Raji (cell line): ENCODE data around the gene LRRC2.
A peak's percentile ranks its signal among the peaks of the same experiment; 100 is the strongest.

ENCODE experiments used
- POLR2A ChIP-seq: IDR thresholded peaks from 2 replicates; pipeline ENCODE4 v1.6.1; 2011; ENCODE audit warnings: low read depth, low read length, control low read depth; ENCODE audit not compliant: insufficient read depth

Gene LRRC2

DNA sequence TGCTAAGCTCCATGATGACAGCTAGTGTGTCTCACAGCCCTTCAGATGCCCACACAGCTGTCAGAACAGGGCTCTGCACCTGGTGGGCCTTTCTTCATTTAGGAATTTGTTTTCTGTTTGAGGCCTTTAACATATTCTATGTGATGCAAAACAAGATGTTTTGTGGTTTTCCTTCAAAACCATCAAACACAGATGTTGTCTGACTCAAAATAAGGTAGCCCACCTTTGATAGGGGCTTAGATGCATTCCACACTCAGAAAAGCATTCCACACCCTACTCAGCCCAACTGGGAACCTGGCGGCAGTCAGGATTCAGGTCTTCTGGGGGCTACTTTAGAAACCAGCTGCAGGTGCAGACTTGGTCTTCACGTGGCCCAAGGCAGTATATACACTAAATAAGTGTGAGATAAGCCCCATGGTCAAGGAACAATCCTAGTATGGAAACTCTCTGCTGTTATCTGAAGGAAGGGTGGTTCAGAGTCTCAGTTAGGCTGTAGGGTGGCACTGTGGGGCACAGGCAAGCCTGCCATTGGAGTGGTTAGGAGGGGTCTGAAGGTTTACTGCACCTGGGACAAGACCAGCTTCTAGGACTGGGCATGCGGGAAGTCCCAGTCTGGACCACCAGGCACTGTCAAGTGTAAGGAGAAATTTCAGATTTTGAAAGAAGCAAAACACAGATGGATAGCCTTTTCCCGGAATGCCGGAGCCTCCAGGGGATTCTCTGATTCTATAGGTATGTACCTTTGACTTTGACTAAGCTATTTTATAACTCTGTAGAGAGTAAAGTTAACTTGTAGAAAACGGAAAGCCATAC, 20.1 kb downstream of the LRRC2 start:
- peak; percentile 36; the same call in 1 of the 2 replicates for TF ChIP-seq POLR2A

DNA sequence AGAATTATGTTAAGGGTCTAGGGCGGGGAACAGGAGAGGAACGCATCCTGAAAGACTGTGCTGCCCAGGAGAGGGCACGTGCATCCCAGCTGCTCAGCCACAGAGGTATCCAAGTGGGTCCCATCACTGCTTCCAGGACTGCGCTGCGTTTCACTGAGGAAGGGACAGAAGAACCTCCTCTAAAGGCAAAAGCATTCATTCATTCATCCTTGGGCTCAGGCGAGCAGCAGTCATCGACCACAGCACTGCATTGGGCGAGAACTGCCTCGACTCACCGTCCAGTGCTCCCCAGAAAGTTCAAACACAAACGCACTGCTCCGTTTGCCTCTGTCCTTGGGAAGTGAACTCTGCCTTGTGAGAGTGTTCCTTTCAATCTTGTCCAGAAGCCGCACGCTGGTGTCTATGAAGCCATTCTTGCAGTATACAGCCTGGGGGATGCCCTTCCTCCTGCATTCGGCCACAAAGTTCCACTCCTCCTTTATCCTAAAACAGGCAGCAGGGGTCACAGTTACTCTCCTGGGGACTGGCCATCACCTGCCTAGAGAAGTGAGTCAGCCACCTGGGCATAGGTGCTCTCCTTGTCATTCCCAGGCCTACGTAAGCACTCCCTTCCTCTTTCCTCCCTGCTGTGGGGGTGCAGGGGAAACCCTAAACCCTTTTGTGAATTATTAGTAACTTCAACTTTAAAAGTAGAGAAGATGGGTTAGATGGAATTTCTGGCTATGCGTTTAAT, 21.2 kb downstream of the LRRC2 start:
- no peak for TF ChIP-seq POLR2A

DNA sequence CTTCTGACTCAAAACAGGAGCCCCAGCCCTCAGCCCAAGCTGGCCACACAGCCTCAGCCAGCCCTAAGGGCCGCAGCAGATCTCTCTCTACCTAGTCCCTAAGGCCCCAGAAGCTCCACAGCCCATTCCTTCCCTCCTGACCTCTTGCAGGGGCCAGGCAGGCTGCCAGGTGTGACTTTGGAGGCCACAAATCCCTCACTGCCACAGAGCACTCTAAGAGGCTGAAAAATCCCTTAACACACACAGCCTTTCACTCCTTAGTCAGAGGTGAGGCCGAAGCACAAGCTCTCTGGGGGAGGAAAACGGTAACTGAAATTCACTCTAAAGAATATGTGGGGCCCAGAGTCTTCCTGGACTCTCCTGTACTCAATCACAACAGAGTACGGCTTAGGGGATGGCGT, 23.3 kb downstream of the LRRC2 start:
- no peak for TF ChIP-seq POLR2A

DNA sequence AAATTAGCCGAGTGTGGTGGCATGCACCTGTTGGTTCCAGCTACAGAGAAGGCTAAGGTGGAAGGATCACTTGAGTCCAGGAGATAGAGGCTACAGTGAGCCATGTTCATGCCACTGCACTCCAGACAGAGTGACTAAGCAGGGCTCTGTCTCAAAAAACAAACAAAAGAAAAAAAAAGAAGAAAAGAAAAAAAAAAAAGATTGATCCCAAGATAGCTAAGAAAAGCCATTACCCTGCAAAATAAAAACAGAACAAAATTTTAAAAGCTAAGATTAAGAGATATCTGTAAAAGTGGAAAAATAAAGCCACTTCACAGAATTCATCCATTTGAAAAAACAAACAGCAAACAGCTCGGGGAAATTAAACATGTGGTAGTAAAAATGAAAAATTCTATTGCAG, 23.8 kb downstream of the LRRC2 start:
- TF ChIP-seq POLR2A: no peak

DNA sequence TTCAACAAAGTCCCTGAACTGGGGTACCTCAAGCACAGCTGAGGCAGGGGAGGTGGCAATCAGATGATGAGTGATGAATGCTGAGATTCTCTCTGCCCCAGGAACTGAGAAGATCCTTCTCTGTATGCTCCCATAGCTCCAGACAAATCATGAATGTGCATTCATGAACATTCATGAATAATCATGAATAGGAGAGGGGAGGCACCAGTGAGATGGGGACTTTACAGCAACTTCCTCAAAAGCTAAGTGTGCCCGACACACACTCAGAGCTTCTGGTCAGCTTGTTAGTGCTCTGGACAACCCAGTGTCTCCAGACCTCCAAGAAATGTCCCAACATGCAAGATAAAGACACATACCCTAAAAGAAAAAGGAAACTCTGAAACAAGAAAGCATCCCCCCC, 24.3 kb downstream of the LRRC2 start:
- peak; percentile 49; the same call in 1 of the 2 replicates for TF ChIP-seq POLR2A

DNA sequence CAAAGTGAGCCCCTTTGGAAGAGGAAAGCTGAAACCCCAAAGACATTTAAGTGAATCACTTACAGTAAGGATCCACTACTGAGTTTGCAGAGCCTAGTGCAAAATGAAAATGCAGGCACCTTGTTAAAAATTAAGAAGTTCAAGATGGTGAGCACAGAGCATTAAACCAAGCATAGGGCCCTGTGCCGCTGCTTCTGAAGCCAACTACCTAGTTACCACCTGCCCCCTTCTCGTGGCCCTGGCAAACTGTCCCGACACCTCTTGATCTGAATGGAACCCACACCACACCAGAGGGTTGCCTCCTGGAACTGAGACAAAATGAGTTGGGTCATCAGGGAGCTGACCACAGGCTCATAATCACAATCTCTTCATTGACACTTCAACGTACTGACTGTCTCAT, 25.6 kb downstream of the LRRC2 start:
- no peak for TF ChIP-seq POLR2A

DNA sequence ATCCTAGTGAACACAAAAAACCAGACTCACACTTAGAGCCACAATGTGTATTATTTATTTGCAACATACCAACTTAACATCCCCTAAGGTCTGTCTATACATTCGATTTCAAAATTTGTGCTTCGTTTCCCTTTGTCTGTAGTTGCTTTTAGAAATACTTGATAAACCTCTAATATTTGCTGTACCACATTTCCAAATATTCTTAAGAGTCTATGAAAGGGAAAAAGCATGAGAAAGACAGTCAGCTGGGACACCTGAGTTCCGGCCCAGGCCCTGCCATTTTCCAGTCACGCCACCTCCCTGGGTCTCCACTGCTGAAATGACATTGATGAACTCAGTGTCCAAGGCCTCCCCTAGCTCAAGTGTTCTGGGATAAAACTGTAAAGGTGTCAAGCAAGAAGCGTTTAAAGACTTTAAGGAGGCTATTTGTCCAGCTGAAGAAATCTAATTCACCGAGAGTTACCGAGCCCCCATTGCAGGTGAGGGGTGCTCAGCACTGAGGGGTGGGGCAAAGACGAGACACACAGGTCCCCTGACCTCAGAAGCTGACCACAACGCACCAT, 26.6 kb downstream of the LRRC2 start:
- no peak for TF ChIP-seq POLR2A

DNA sequence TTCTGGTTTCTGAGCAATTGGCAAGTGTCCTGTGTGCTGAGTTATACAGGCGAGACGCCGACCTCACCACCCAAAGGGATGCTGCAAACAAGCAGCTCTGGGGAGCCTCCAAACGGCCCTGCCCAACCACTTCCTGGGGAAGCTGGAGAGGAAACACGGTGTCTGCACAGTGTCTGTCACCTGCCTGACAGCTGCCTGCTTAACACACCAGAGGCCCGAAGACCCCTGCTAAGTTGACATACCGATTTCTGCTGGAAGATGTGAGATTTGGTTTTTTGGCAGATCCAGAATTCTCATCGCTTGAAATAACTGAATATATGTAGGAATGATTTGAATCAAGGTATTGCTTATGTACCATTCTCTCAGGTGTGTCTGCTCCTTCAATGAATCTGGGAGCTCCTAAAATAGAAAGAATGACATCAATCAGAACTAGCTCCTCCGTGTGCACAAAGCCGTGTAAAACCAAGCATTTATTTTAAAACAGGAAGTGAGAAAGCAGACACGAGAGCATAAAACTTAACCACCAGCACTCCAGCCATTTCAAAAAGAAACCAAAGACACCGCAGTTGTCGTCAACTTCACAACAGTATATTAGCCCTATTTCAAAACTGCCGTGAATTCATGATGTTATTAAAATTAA, 27.2 kb downstream of the LRRC2 start:
- TF ChIP-seq POLR2A: 0 out of 2 replicates have a peak, but pooled peaks have one; percentile 23

DNA sequence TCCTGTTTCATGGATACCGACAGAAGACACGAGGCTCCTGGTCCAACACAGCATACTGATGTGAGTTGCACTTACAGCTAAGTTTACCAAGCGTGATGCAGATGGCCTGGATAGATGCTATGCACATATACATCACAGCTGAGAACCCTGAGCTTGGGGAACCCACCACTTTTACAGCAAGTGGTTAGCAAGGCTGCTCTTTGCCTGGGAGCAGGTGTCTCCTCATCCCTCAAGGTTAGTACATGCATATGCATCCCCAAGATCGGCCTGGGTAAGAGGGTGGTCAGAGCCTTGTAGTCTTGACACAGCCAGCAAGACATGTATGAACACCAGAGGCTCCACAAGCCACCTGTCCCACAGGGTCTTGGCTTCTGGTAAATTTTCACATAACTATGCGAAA, 28.3 kb downstream of the LRRC2 start:
- TF ChIP-seq POLR2A: peak; percentile 36; the same call in 1 of the 2 replicates

DNA sequence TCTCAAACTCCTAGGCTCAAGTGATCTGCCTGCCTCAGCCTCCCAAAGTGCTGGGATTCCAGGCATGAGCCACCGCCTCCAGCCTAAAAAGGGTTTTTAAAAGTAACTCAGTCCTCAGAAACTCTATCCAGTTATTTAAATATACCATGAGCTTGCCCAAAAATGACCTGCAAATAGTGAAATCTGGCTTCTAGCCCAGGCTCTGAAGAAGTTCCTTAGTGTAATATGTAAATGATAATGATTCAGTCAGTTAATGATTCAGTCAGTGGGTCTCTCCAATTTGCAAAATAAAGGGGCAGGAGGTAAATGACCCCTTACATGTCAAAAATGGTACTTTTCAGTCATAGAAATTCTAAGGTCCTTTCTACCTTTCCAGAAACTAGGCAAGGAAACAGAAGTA, 28.8 kb downstream of the LRRC2 start:
- no peak for TF ChIP-seq POLR2A

DNA sequence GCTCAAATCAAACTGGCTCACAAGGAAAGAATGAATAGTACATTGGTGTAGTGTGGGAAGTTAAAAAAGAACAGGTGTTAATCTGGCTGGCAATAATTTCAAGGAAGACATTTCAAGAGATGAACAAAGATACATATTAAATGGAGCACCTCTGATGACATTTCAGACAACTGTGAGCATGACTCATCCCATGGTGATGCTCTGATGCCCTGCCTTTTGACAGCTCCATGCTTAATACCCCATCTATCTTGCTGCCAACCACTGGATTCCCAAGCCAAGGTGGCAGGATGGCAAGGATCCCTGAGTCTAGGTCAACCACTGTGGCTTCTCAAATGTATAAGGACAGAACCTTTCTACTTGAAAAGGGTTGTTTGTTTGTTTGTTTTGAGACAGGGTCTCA, 29.3 kb downstream of the LRRC2 start:
- no peak for TF ChIP-seq POLR2A

DNA sequence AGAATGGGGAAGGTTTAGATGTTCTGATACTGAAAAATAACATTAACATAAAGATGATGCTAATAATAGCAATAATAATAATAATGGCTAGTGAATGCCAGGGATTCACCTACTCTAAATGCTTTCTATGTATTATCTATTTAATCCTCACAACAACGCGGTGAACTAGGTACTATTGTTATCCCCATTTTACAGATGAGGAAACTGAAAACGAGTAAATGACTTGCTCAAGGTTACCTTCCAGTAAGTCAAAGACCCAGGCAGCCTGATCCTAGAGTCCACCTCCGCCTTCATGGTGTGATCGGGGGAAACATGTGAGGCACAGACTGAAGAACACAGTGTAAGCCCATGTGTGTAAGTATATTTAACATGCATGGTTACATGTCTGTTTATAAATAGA, 30.4 kb downstream of the LRRC2 start:
- no peak for TF ChIP-seq POLR2A

DNA sequence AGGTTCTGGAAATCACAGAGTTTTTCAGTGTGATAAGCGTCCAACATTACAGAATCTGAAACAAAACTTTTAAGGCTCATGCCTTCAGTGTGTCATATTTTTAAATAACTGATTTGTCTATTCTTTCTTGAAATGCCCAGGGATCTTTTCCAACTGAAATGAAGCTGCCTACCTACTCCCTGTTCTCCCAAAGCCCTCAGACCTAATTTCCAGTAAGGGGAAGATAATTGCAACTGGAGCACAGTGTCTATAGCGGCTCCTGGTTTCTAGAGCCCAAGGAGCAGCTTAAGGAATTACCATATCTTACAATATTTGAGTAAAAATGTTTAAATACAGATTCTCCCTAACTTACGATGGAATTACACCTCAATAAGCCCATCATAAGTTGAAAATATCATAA, 33.0 kb downstream of the LRRC2 start:
- no peak for TF ChIP-seq POLR2A

DNA sequence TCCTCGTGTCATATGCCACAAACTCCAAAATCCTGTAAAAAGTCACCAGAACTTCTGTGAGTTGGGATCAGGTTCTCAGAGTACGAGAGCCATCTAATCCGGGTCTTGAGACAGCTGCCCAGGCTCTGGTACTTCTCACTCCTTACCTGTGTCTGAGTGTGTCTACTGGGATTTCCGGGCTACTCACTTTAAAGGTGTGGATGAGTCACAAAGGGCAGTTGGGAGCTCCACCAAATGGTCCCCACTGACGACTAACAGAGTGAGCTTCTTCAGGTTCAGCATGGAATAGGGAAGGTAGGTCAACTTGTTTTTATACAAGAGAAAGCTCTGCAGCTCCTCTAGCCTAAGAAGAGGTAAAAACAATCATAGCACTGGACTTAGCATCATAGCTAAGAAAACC, 38.9 kb downstream of the LRRC2 start:
- TF ChIP-seq POLR2A: no peak

DNA sequence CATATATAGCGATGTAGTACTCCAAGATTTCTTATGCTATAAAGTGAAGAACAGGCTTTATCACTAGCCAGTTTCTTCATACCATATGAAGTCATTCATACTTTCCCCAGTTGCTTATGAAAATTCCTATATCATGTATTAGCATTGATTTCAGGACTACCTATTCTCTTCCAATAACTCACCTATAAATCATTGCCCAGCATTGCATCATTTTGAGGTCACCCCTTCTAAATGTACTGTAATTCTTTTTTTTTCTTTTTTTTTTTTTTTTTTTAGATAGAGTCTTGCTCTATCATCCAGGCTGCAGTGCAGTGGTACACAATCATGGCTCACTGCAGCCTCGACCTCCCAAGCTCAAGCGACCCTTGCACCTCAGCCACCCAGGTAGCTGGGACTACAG, 41.3 kb downstream of the LRRC2 start:
- TF ChIP-seq POLR2A: no peak
